ENCODE measurements around the gene DAP3. TPM values are rescaled to one million over a fixed set of nuclear protein-coding genes. Genes with fewer than 3 reads are reported as not detected.
"Not testable (repeated sequence)": the region's sequence is repeated elsewhere in the genome, so short reads cannot be mapped to it uniquely, and the experiment has no call there.

The DAP3 gene
- total RNA-seq, 2 donors from 2014 or later = 98.9 to 127 TPM

GRCh38 chr1:155657463-155657862, 31.4 kb upstream of the DAP3 start:
- DNase-seq (no peak), ATAC-seq (no peak)
- H3K4me3 Mint-ChIP-seq = no peak overlapping the region
- no peaks in the 10 kb centered on the region for H3K4me1 Mint-ChIP-seq
- no peaks in the 10 kb centered on the region for H3K9me3 ChIP-seq (ENCODE audit: control insufficient read depth, low read length, poor library complexity, severe bottlenecking)
- H3K27ac Mint-ChIP-seq = peak overlapping the region; percentile 32
- H3K27me3 Mint-ChIP-seq = no peaks in the 10 kb centered on the region
- peaks cover 2% of the 10 kb centered on the region for H3K36me3 Mint-ChIP-seq (ENCODE audit: low read depth)

GRCh38 chr1:155661239-155661638, 27.7 kb upstream of the DAP3 start:
- not testable (repeated sequence) for H3K27ac Mint-ChIP-seq; H3K27me3 Mint-ChIP-seq; H3K4me3 Mint-ChIP-seq; H3K9me3 ChIP-seq (ENCODE audit: control insufficient read depth, low read length, poor library complexity, severe bottlenecking); H3K36me3 Mint-ChIP-seq (ENCODE audit: low read depth); DNase-seq; H3K4me1 Mint-ChIP-seq; ATAC-seq

- Mint-ChIP-seq H3K4me3 (no peak overlapping the region), H3K36me3 (ENCODE audit: low read depth) (peaks cover 8% of the 10 kb centered on the region), H3K27ac (no peak overlapping the region), H3K4me1 (peaks cover 5% of the 10 kb centered on the region), H3K27me3 (no peaks in the 10 kb centered on the region)
- no peak for ATAC-seq
- no peak for DNase-seq
- no peaks in the 10 kb centered on the region for H3K9me3 ChIP-seq (ENCODE audit: control insufficient read depth, low read length, poor library complexity, severe bottlenecking)
Measured at GRCh38 chr1:155669233-155670162, 19.4 kb upstream of the DAP3 start.

GRCh38 chr1:155671750-155672149, 17.1 kb upstream of the DAP3 start:
- Mint-ChIP-seq H3K27ac (no peak overlapping the region), H3K4me3 (no peak overlapping the region), H3K4me1 (peaks cover 9% of the 10 kb centered on the region), H3K27me3 (no peaks in the 10 kb centered on the region), H3K36me3 (ENCODE audit: low read depth) (peaks cover 8% of the 10 kb centered on the region)
- DNase-seq = no peak
- ATAC-seq = no peak
- no peaks in the 10 kb centered on the region for H3K9me3 ChIP-seq (ENCODE audit: control insufficient read depth, low read length, poor library complexity, severe bottlenecking)

- H3K27ac Mint-ChIP-seq = peak overlapping the region; percentile 51
- H3K4me3 Mint-ChIP-seq = no peak overlapping the region
- no peaks in the 10 kb centered on the region for H3K27me3 Mint-ChIP-seq
- ATAC-seq (no peak), DNase-seq (no peak)
- H3K36me3 Mint-ChIP-seq (ENCODE audit: low read depth) = peaks cover 5% of the 10 kb centered on the region
- peaks cover 11% of the 10 kb centered on the region for H3K4me1 Mint-ChIP-seq
- no peaks in the 10 kb centered on the region for H3K9me3 ChIP-seq (ENCODE audit: control insufficient read depth, low read length, poor library complexity, severe bottlenecking)
Measured at GRCh38 chr1:155673003-155673402, 15.9 kb upstream of the DAP3 start.

GRCh38 chr1:155678027-155678426, 10.9 kb upstream of the DAP3 start:
- H3K4me3 Mint-ChIP-seq = no peak overlapping the region
- DNase-seq (no peak), ATAC-seq (no peak)
- H3K36me3 Mint-ChIP-seq (ENCODE audit: low read depth) = no peaks in the 10 kb centered on the region
- H3K4me1 Mint-ChIP-seq = peaks cover 10% of the 10 kb centered on the region
- no peak overlapping the region for H3K27ac Mint-ChIP-seq
- no peaks in the 10 kb centered on the region for H3K27me3 Mint-ChIP-seq
- H3K9me3 ChIP-seq (ENCODE audit: control insufficient read depth, low read length, poor library complexity, severe bottlenecking) = no peaks in the 10 kb centered on the region

- ATAC-seq; H3K27me3 Mint-ChIP-seq; H3K36me3 Mint-ChIP-seq (ENCODE audit: low read depth); H3K9me3 ChIP-seq (ENCODE audit: control insufficient read depth, low read length, poor library complexity, severe bottlenecking); H3K4me3 Mint-ChIP-seq; H3K27ac Mint-ChIP-seq; DNase-seq: not testable (repeated sequence)
- peaks cover 18% of the 10 kb centered on the region for H3K4me1 Mint-ChIP-seq
Measured at GRCh38 chr1:155678992-155679391, 9.9 kb upstream of the DAP3 start.

- Mint-ChIP-seq H3K27ac (no peak overlapping the region), H3K4me1 (peaks cover 26% of the 10 kb centered on the region), H3K27me3 (no peaks in the 10 kb centered on the region), H3K36me3 (ENCODE audit: low read depth) (no peaks in the 10 kb centered on the region), H3K4me3 (no peak overlapping the region)
- no peaks in the 10 kb centered on the region for H3K9me3 ChIP-seq (ENCODE audit: control insufficient read depth, low read length, poor library complexity, severe bottlenecking)
- DNase-seq (no peak), ATAC-seq (no peak)
Measured at GRCh38 chr1:155680531-155680930, 8.4 kb upstream of the DAP3 start.

- ATAC-seq (no peak), DNase-seq (no peak)
- H3K9me3 ChIP-seq (ENCODE audit: control insufficient read depth, low read length, poor library complexity, severe bottlenecking) = no peaks in the 10 kb centered on the region
- Mint-ChIP-seq H3K36me3 (ENCODE audit: low read depth) (no peaks in the 10 kb centered on the region), H3K4me1 (peaks cover 32% of the 10 kb centered on the region), H3K4me3 (no peak overlapping the region), H3K27ac (peak overlapping the region; percentile 34), H3K27me3 (no peaks in the 10 kb centered on the region)
Measured at GRCh38 chr1:155681776-155682175, 7.1 kb upstream of the DAP3 start.

- not testable (repeated sequence) for H3K9me3 ChIP-seq (ENCODE audit: control insufficient read depth, low read length, poor library complexity, severe bottlenecking); DNase-seq; H3K36me3 Mint-ChIP-seq (ENCODE audit: low read depth); H3K27me3 Mint-ChIP-seq
- Mint-ChIP-seq H3K4me3 (peak overlapping the region; percentile 97), H3K4me1 (peaks cover 40% of the 10 kb centered on the region), H3K27ac (peak overlapping the region; percentile 94)
- peak; percentile 12 for ATAC-seq
Measured at GRCh38 chr1:155687705-155688323, 1.1 kb upstream of the DAP3 start.

- H3K9me3 ChIP-seq (ENCODE audit: control insufficient read depth, low read length, poor library complexity, severe bottlenecking) = no peaks in the 10 kb centered on the region
- ATAC-seq = peak; percentile 87
Measured at GRCh38 chr1:155688324-155689080, 389 bp upstream of the DAP3 start, which contains the start of gene YY1AP1. YY1AP1 (minus strand) TSS chr1:155688774; CDS start chr1:155680436, 8,338 bp downstream.

GRCh38 chr1:155691992-155692528, 3.2 kb downstream of the DAP3 start:
- Mint-ChIP-seq H3K27me3 (no peaks in the 10 kb centered on the region), H3K27ac (no peak overlapping the region), H3K36me3 (ENCODE audit: low read depth) (no peaks in the 10 kb centered on the region), H3K4me3 (no peak overlapping the region), H3K4me1 (peaks cover 29% of the 10 kb centered on the region)
- no peak for ATAC-seq
- no peaks in the 10 kb centered on the region for H3K9me3 ChIP-seq (ENCODE audit: control insufficient read depth, low read length, poor library complexity, severe bottlenecking)
- DNase-seq = no peak

More at GRCh38 chr1:155688324-155689080, 389 bp upstream of the DAP3 start, which contains the start of gene YY1AP1:
- peak within 1 kb of the TSS; percentile 97 for H3K4me3 Mint-ChIP-seq
- H3K4me1 Mint-ChIP-seq = peaks cover 37% of the 10 kb centered on the region
- DNase-seq = peak; percentile 85
- H3K27me3 Mint-ChIP-seq = no peaks in the 10 kb centered on the region
- no peaks in the 10 kb centered on the region for H3K36me3 Mint-ChIP-seq (ENCODE audit: low read depth)
- H3K27ac Mint-ChIP-seq = peak within 1 kb of the TSS; percentile 94

GRCh38 chr1:155694167-155694566, 5.3 kb downstream of the DAP3 start:
- no peaks in the 10 kb centered on the region for H3K9me3 ChIP-seq (ENCODE audit: control insufficient read depth, low read length, poor library complexity, severe bottlenecking)
- no peak overlapping the region for H3K27ac Mint-ChIP-seq
- no peak for DNase-seq
- peaks cover 2% of the 10 kb centered on the region for H3K36me3 Mint-ChIP-seq (ENCODE audit: low read depth)
- H3K4me1 Mint-ChIP-seq = peaks cover 37% of the 10 kb centered on the region
- H3K27me3 Mint-ChIP-seq = no peaks in the 10 kb centered on the region
- H3K4me3 Mint-ChIP-seq = no peak overlapping the region
- no peak for ATAC-seq
